ENCODE measurements around the gene MT1E.

DNA sequence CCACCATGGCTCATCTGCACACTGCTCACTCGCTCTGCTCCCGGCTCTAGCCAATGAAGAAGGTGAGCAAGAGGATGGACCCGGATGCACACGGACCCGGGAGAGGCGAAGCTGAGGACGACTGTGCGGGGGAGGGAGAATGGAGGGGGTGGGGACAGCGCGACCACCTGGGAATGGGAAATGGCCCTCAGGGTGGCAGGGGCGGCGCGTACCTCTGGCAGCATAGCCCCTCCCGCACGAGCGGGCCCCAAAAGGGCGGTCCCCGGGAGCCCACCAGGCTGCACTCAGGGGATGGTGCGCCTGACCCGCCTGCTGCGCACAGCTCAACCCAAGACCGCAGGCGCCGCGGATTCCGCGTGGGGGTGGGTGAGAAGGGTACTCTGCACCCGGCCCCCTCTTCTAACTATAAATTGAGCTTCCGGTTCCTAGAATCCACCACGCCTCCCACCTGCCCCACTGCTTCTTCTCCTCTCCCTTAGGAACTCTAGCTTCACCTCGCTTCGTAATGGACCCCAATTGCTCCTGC is 50.2 kb downstream of the MT1E start:
- TF ChIP-seq, protein P1, sequence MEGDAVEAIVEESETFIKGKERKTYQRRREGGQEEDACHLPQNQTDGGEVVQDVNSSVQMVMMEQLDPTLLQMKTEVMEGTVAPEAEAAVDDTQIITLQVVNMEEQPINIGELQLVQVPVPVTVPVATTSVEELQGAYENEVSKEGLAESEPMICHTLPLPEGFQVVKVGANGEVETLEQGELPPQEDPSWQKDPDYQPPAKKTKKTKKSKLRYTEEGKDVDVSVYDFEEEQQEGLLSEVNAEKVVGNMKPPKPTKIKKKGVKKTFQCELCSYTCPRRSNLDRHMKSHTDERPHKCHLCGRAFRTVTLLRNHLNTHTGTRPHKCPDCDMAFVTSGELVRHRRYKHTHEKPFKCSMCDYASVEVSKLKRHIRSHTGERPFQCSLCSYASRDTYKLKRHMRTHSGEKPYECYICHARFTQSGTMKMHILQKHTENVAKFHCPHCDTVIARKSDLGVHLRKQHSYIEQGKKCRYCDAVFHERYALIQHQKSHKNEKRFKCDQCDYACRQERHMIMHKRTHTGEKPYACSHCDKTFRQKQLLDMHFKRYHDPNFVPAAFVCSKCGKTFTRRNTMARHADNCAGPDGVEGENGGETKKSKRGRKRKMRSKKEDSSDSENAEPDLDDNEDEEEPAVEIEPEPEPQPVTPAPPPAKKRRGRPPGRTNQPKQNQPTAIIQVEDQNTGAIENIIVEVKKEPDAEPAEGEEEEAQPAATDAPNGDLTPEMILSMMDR (IDR thresholded peaks at IDR 0.05; ENCODE audit: insufficient read depth, low read length) = no peak
- TF ChIP-seq SPI1 (IDR thresholded peaks at IDR 0.05; ENCODE audit: borderline replicate concordance, low read depth) = no peak
- TF ChIP-seq, protein P2, sequence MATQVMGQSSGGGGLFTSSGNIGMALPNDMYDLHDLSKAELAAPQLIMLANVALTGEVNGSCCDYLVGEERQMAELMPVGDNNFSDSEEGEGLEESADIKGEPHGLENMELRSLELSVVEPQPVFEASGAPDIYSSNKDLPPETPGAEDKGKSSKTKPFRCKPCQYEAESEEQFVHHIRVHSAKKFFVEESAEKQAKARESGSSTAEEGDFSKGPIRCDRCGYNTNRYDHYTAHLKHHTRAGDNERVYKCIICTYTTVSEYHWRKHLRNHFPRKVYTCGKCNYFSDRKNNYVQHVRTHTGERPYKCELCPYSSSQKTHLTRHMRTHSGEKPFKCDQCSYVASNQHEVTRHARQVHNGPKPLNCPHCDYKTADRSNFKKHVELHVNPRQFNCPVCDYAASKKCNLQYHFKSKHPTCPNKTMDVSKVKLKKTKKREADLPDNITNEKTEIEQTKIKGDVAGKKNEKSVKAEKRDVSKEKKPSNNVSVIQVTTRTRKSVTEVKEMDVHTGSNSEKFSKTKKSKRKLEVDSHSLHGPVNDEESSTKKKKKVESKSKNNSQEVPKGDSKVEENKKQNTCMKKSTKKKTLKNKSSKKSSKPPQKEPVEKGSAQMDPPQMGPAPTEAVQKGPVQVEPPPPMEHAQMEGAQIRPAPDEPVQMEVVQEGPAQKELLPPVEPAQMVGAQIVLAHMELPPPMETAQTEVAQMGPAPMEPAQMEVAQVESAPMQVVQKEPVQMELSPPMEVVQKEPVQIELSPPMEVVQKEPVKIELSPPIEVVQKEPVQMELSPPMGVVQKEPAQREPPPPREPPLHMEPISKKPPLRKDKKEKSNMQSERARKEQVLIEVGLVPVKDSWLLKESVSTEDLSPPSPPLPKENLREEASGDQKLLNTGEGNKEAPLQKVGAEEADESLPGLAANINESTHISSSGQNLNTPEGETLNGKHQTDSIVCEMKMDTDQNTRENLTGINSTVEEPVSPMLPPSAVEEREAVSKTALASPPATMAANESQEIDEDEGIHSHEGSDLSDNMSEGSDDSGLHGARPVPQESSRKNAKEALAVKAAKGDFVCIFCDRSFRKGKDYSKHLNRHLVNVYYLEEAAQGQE (IDR thresholded peaks at IDR 0.05; ENCODE audit: insufficient replicate concordance, low read depth) = no peak

Measured in HL-60 (cell line).